ENCODE measurements around the gene ZNF710. TPM values are rescaled to one million over a fixed set of nuclear protein-coding genes. Genes with fewer than 3 reads are reported as not detected.

The ZNF710 gene
- total RNA-seq, 1 donor from 2014 or later: 26.9 TPM

GRCh38 chr15:90020936-90021507 is 19.9 kb downstream of the ZNF710 start:
- peaks cover 67% of the 10 kb centered on the region for H4K20me1 ChIP-seq (ENCODE audit: insufficient read depth, low read length)
- Mint-ChIP-seq H3K9me3 (ENCODE audit: unreplicated experiment) (no peaks in the 10 kb centered on the region), H3K4me3 (ENCODE audit: unreplicated experiment) (no peak overlapping the region), H3K27me3 (ENCODE audit: low read depth, unreplicated experiment) (no peaks in the 10 kb centered on the region), H3K27ac (ENCODE audit: unreplicated experiment) (peak overlapping the region; percentile 22), H3K36me3 (ENCODE audit: low read depth, unreplicated experiment) (peaks cover 4% of the 10 kb centered on the region), H3K4me1 (ENCODE audit: low read depth, unreplicated experiment) (no peaks in the 10 kb centered on the region)
- no peak overlapping the region for H3K4me3 ChIP-seq (ENCODE audit: insufficient read depth, low read depth, low read length)
- TF ChIP-seq EZH2 (IDR thresholded peaks at IDR 0.05; ENCODE audit: insufficient read depth, low read length): no peak
- TF ChIP-seq, protein P1, sequence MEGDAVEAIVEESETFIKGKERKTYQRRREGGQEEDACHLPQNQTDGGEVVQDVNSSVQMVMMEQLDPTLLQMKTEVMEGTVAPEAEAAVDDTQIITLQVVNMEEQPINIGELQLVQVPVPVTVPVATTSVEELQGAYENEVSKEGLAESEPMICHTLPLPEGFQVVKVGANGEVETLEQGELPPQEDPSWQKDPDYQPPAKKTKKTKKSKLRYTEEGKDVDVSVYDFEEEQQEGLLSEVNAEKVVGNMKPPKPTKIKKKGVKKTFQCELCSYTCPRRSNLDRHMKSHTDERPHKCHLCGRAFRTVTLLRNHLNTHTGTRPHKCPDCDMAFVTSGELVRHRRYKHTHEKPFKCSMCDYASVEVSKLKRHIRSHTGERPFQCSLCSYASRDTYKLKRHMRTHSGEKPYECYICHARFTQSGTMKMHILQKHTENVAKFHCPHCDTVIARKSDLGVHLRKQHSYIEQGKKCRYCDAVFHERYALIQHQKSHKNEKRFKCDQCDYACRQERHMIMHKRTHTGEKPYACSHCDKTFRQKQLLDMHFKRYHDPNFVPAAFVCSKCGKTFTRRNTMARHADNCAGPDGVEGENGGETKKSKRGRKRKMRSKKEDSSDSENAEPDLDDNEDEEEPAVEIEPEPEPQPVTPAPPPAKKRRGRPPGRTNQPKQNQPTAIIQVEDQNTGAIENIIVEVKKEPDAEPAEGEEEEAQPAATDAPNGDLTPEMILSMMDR (IDR thresholded peaks at IDR 0.05; ENCODE audit: insufficient read depth, low read depth, low read length): no peak
- H3K27me3 ChIP-seq (ENCODE audit: insufficient read depth, low read length): no peaks in the 10 kb centered on the region
- no peak overlapping the region for H3K27ac ChIP-seq (ENCODE audit: low read depth, low read length)
- DNase-seq (ENCODE audit: low read depth) (no peak), FAIRE-seq (no peak)
- no peaks in the 10 kb centered on the region for H3K9me3 ChIP-seq (ENCODE audit: insufficient read depth, low read depth, low read length)
- no peak overlapping the region for H3K4me2 ChIP-seq (ENCODE audit: low read length)
- H3K9ac ChIP-seq (ENCODE audit: low read length): no peak overlapping the region
- H3K4me1 ChIP-seq (ENCODE audit: insufficient read depth, low read length): no peaks in the 10 kb centered on the region
- H2AFZ ChIP-seq (ENCODE audit: low read depth, low read length): no peak overlapping the region
- H3K79me2 ChIP-seq (ENCODE audit: insufficient read depth, low read length): peaks cover 54% of the 10 kb centered on the region
- no peaks in the 10 kb centered on the region for H3K36me3 ChIP-seq (ENCODE audit: insufficient read depth, low read length)

GRCh38 chr15:90022345-90022744 is 21.2 kb downstream of the ZNF710 start:
- no peaks in the 10 kb centered on the region for H3K27me3 ChIP-seq (ENCODE audit: insufficient read depth, low read length)
- Mint-ChIP-seq H3K4me1 (ENCODE audit: low read depth, unreplicated experiment) (no peaks in the 10 kb centered on the region), H3K9me3 (ENCODE audit: unreplicated experiment) (no peaks in the 10 kb centered on the region), H3K4me3 (ENCODE audit: unreplicated experiment) (no peak overlapping the region), H3K27ac (ENCODE audit: unreplicated experiment) (no peak overlapping the region), H3K36me3 (ENCODE audit: low read depth, unreplicated experiment) (peaks cover 4% of the 10 kb centered on the region), H3K27me3 (ENCODE audit: low read depth, unreplicated experiment) (no peaks in the 10 kb centered on the region)
- no peak overlapping the region for H3K9ac ChIP-seq (ENCODE audit: low read length)
- H2AFZ ChIP-seq (ENCODE audit: low read depth, low read length): no peak overlapping the region
- DNase-seq (ENCODE audit: low read depth): no peak
- peaks cover 43% of the 10 kb centered on the region for H3K79me2 ChIP-seq (ENCODE audit: insufficient read depth, low read length)
- no peaks in the 10 kb centered on the region for H3K36me3 ChIP-seq (ENCODE audit: insufficient read depth, low read length)
- no peak overlapping the region for H3K4me3 ChIP-seq (ENCODE audit: insufficient read depth, low read depth, low read length)
- H4K20me1 ChIP-seq (ENCODE audit: insufficient read depth, low read length): peaks cover 58% of the 10 kb centered on the region
- TF ChIP-seq, protein P1 (IDR thresholded peaks at IDR 0.05; ENCODE audit: insufficient read depth, low read depth, low read length): no peak
- TF ChIP-seq EZH2 (IDR thresholded peaks at IDR 0.05; ENCODE audit: insufficient read depth, low read length): no peak
- no peaks in the 10 kb centered on the region for H3K9me3 ChIP-seq (ENCODE audit: insufficient read depth, low read depth, low read length)
- H3K27ac ChIP-seq (ENCODE audit: low read depth, low read length): no peak overlapping the region
- no peak for FAIRE-seq
- no peak overlapping the region for H3K4me2 ChIP-seq (ENCODE audit: low read length)
- no peaks in the 10 kb centered on the region for H3K4me1 ChIP-seq (ENCODE audit: insufficient read depth, low read length)

- H3K4me1 Mint-ChIP-seq (ENCODE audit: low read depth, unreplicated experiment): no peaks in the 10 kb centered on the region
- no peak for FAIRE-seq
- no peaks in the 10 kb centered on the region for H3K36me3 Mint-ChIP-seq (ENCODE audit: low read depth, unreplicated experiment)
- no peaks in the 10 kb centered on the region for H3K36me3 ChIP-seq (ENCODE audit: insufficient read depth, low read length)
- H3K27ac ChIP-seq (ENCODE audit: low read depth, low read length): no peak overlapping the region
- H3K79me2 ChIP-seq (ENCODE audit: insufficient read depth, low read length): peaks cover 36% of the 10 kb centered on the region
- H2AFZ ChIP-seq (ENCODE audit: low read depth, low read length): no peak overlapping the region
- no peak overlapping the region for H3K27ac Mint-ChIP-seq (ENCODE audit: unreplicated experiment)
- H3K9me3 Mint-ChIP-seq (ENCODE audit: unreplicated experiment): no peaks in the 10 kb centered on the region
- H3K27me3 ChIP-seq (ENCODE audit: insufficient read depth, low read length): no peaks in the 10 kb centered on the region
- no peak overlapping the region for H3K4me2 ChIP-seq (ENCODE audit: low read length)
- H4K20me1 ChIP-seq (ENCODE audit: insufficient read depth, low read length): peaks cover 54% of the 10 kb centered on the region
- H3K4me3 ChIP-seq (ENCODE audit: insufficient read depth, low read depth, low read length): no peak overlapping the region
- H3K9me3 ChIP-seq (ENCODE audit: insufficient read depth, low read depth, low read length): no peaks in the 10 kb centered on the region
- H3K27me3 Mint-ChIP-seq (ENCODE audit: low read depth, unreplicated experiment): no peaks in the 10 kb centered on the region
- no peak for TF ChIP-seq EZH2 (IDR thresholded peaks at IDR 0.05; ENCODE audit: insufficient read depth, low read length)
- TF ChIP-seq, protein P1 (IDR thresholded peaks at IDR 0.05; ENCODE audit: insufficient read depth, low read depth, low read length): no peak
- no peak for DNase-seq (ENCODE audit: low read depth)
- H3K9ac ChIP-seq (ENCODE audit: low read length): no peak overlapping the region
- no peaks in the 10 kb centered on the region for H3K4me1 ChIP-seq (ENCODE audit: insufficient read depth, low read length)
- no peak overlapping the region for H3K4me3 Mint-ChIP-seq (ENCODE audit: unreplicated experiment)
Observed at GRCh38 chr15:90022905-90023700, 22.0 kb downstream of the ZNF710 start.
